K562 (cell line): ENCODE results near the gene KRT80. TPM values are rescaled to one million over a fixed set of nuclear protein-coding genes. Genes with fewer than 3 reads are reported as not detected.
A peak's percentile ranks its signal among the peaks of the same experiment; 100 is the strongest.

Source experiments
- ATAC-seq: fragments of 200-7000 bp; cut with Tn5 transposase; 3 replicates; pipeline ENCODE4 v1.9.1; 2020; ENCODE audit warnings: moderate library complexity
- BruUV-seq: library from RNA; stranded (reverse); fragments of 400-500 nt; replicated peaks from 2 replicates; lab custom pipeline; 2021; lab: Mats Ljungman, UMichigan
- CTCF ChIA-PET: fragments of 300-600 bp; formaldehyde crosslinking; extraction: SDS; loops from one replicate; lab custom pipeline; 2021; ENCODE audit warnings: low intra/inter-chr PET ratio; lab: Yijun Ruan, JAX
- POLR2A ChIA-PET: fragments of 300-600, 350-650 bp; sonication (Branson Sonifier 250); formaldehyde crosslinking; extraction: SDS; loops from one replicate; lab custom pipeline; 2021; ENCODE audit warnings: antibody characterized with exemption, inconsistent platforms; lab: Yijun Ruan, JAX
- DNase-seq, 4 experiments: peaks; one replicate each; pipeline versions ENCODE4 v3.0.0 to v3.0.0-alpha.2; 2011 to 2018; ENCODE audit warnings: low spot score in 3 of 4, mixed read lengths in 3 of 4; ENCODE audit errors: extremely low read depth in 1 of 4
- FAIRE-seq: peaks from 2 replicates; lab custom pipeline; 2011; peaks lifted over from hg19 to GRCh38; lab: Jason Lieb, UNC
- H2AFZ ChIP-seq: 2 replicates; pipeline ENCODE4 v1.6.0; 2011; ENCODE audit warnings: low read depth, low read length, control low read depth, inconsistent platforms
- H3K27ac ChIP-seq: fragments of 200-600 bp; 3 replicates; pipeline ENCODE4 v1.8.0; 2011; ENCODE audit warnings: low read depth, mild to moderate bottlenecking, control low read depth, inconsistent platforms, low read length, moderate library complexity, mixed read lengths; ENCODE audit errors: extremely low read depth
- H3K27me3 ChIP-seq, 2 experiments: fragments of 300-600 bp in 1 of 2; 2 replicates in 1 of 2; 3 replicates in 1 of 2; pipeline versions ENCODE4 v1.6.0 to v1.8.0; 2011; ENCODE audit warnings: inconsistent platforms in 2 of 2, low read length in 2 of 2, mild to moderate bottlenecking in 1 of 2, mixed read lengths in 1 of 2, moderate library complexity in 1 of 2; ENCODE audit not compliant: control insufficient read depth in 2 of 2, insufficient read depth in 2 of 2
- H3K36me3 ChIP-seq: fragments of 300-600 bp; 3 replicates; pipeline ENCODE4 v1.8.0; 2011; ENCODE audit warnings: mild to moderate bottlenecking, low read length, inconsistent platforms; ENCODE audit not compliant: control insufficient read depth, insufficient read depth
- H3K4me1 ChIP-seq, 2 experiments: fragments of 200-600 bp in 1 of 2; replicated peaks in 1 of 2; 2 replicates in 1 of 2; 3 replicates in 1 of 2; pipeline versions ENCODE4 v1.5.1 to v1.8.0; 2011; ENCODE audit warnings: inconsistent platforms in 2 of 2, low read length in 2 of 2, mild to moderate bottlenecking in 1 of 2, mixed read lengths in 1 of 2, moderate library complexity in 1 of 2; ENCODE audit not compliant: control insufficient read depth in 2 of 2, insufficient read depth in 2 of 2
- H3K4me2 ChIP-seq: 2 replicates; pipeline ENCODE4 v1.6.1; 2011; ENCODE audit warnings: low read length, control low read depth, inconsistent platforms, mixed read lengths; ENCODE audit not compliant: insufficient read depth
- H3K4me3 ChIP-seq: fragments of 200-600 bp; sonication (generic), shearing (Covaris generic); 2 replicates; pipeline ENCODE4 v1.5.1; 2016; ENCODE audit warnings: control low read depth, inconsistent platforms
- H3K79me2 ChIP-seq: fragments of 200-600 bp; 3 replicates; pipeline ENCODE4 v1.8.0; 2011; ENCODE audit warnings: low read length, inconsistent platforms; ENCODE audit not compliant: control insufficient read depth, insufficient read depth
- H3K9ac ChIP-seq, 2 experiments: 2 replicates each; pipeline versions ENCODE4 v1.6.0 to v1.6.1; 2011; ENCODE audit warnings: low read depth in 2 of 2, low read length in 2 of 2, control low read depth in 1 of 2, inconsistent platforms in 1 of 2, mild to moderate bottlenecking in 1 of 2, mixed read lengths in 1 of 2; ENCODE audit not compliant: insufficient read depth in 1 of 2
- H3K9me1 ChIP-seq: one replicate; pipeline ENCODE4 v1.6.0; 2011; ENCODE audit warnings: inconsistent platforms, mild to moderate bottlenecking, low read length, moderate library complexity; ENCODE audit not compliant: control insufficient read depth, insufficient read depth
- H3K9me3 ChIP-seq: replicated peaks from 2 replicates; pipeline ENCODE4 v1.5.1; 2011; ENCODE audit warnings: low read depth, low read length, inconsistent platforms; ENCODE audit not compliant: control insufficient read depth, insufficient read depth
- H4K20me1 ChIP-seq: replicated peaks from 2 replicates; pipeline ENCODE4 v1.6.1; 2011; ENCODE audit warnings: low read length, inconsistent platforms, mixed read lengths; ENCODE audit not compliant: control insufficient read depth, insufficient read depth
- EGR1 ChIP-seq: fragments of 450-650 bp; conservative IDR thresholded peaks from 2 replicates; pipeline ENCODE4 v1.6.1; 2017; ENCODE audit warnings: mild to moderate bottlenecking
- EZH2 ChIP-seq: IDR thresholded peaks from 2 replicates; pipeline ENCODE4 v1.6.1; 2012; ENCODE audit warnings: low read depth, mild to moderate bottlenecking, inconsistent platforms, low read length, borderline replicate concordance
- TFAM ChIP-seq: fragments of 250-450 bp; sonication (Bioruptor Pico); conservative IDR thresholded peaks from 2 replicates; pipeline ENCODE4 v1.5.0; 2021; ENCODE audit warnings: mild to moderate bottlenecking, moderate library complexity
- ZC3H4 ChIP-seq: sonication (generic); formaldehyde crosslinking; IDR thresholded peaks from 2 replicates; pipeline ENCODE4 v1.9.0; 2021; ENCODE audit warnings: missing genetic modification reagents, borderline replicate concordance
- ZFP36 ChIP-seq: fragments of 150-350 bp; IDR thresholded peaks from 2 replicates; pipeline ENCODE4 v1.6.1; 2018; ENCODE audit warnings: low read length, low read depth; ENCODE audit not compliant: partially characterized antibody
- ZSCAN29 ChIP-seq: fragments of 450-650 bp; IDR thresholded peaks from 2 replicates; pipeline ENCODE4 v1.6.1; 2017
- WGBS: fragments of 100-300 bp; shearing (Covaris generic); methylation state at CpG from one replicate; pipeline ENCODE4 v1.1.6; 2016; ENCODE audit warnings: low coverage, mixed read lengths; ENCODE audit not compliant: insufficient coverage; ENCODE audit errors: missing lambda C conversion rate; 5-methylcytosine and 5-hydroxymethylcytosine counted together
- in situ Hi-C: fragments of 300-500 bp; cut with MboI; formaldehyde crosslinking; loops from 4 replicates; pipeline ENCODE4 v1.15.0; 2018; ENCODE audit warnings: inconsistent platforms, mixed read lengths
- intact Hi-C: fragments of 100-400 bp; cut with micrococcal nuclease; formaldehyde crosslinking; loops from 2 replicates; pipeline ENCODE4 v1.14.2; 2022
- polyA plus RNA-seq, 8 experiments: library from polyadenylated mRNA; depleted of rRNA in 4 of 8; stranded (reverse) in 5 of 8; unstranded in 3 of 8; fragments of >200 nt; fragmentation: Nextera tagmentation in 2 of 8; fragmentation: Illumina TruSeq in 1 of 8; extraction: Ambion mirVana in 2 of 8; extraction: Trizol in 1 of 8; gene quantifications; 2 replicates each; pipeline versions ENCODE4 v1.2.1 to v1.2.3, GENCODE V29; 2011 to 2014; ENCODE audit warnings: inconsistent platforms in 1 of 8, missing spikeins in 1 of 8
- total RNA-seq, 7 experiments: library from RNA; depleted of rRNA in 6 of 7; stranded (reverse); fragments of >200 nt in 6 of 7; fragmentation: Illumina TruSeq in 2 of 7; extraction: Trizol in 2 of 7; gene quantifications; 2 replicates each; pipeline versions ENCODE4 v1.2.1 to v1.2.3, GENCODE V29; 2011 to 2021; ENCODE audit warnings: low replicate concordance in 1 of 7

KRT80 gene
- total and polyA plus RNA-seq, 9 of the 15 experiments (the other 6 are each of a cell fraction or from before 2014, with no cell fraction given): not detected

DNA sequence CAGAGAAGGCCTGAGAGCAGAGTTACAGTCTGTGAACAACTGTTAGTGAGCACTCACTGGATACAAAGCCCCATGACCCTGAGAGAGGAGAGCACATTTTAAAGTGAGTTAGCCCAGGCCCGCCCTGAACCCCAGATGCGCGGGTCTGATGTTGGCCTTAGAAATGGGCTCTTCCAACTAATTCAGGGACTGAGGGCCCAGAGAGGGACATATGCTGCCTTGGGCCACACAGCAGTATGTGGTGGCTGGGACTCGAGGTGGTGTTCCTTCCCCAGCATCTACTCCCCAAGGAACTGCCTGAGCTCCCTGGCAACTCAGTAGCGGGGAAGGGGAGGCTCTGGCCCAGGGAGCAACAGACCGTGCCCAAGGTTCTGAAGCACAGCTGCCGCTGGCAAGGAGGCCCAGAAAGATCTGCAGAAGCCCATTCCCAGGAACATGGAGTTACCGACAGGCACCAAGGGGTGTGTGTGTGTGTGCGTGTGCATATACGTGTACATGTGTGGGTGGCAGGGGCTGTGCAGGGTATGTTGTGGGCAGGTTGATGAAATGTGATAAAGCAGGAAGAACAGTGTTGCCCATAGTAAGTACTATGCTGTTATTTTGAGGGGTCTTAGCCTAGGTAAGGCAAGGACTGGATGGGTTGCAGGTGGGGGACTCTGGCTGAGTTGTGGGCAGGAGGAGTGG lies 40.5 kb downstream of the KRT80 start:
- H3K4me3 ChIP-seq: no peak overlapping the region
- H3K36me3 ChIP-seq: no peaks in the 10 kb centered on the region
- POLR2A ChIA-PET: interaction anchor here (0.6 kb wide), 1 partner anchor 80 kb away, joined by 3 read pairs; no protein-coding TSS in a partner anchor
- CTCF ChIA-PET: interaction anchor here (1.4 to 1.5 kb wide), 2 partner anchors 383 to 728 kb away, joined by 3 to 5 read pairs; no protein-coding TSS in a partner anchor
- intact Hi-C loops (loop anchor here (10.0 kb wide), 2 partner anchors 214 to 434 kb away; partner anchors contain the start of gene KRT85), in situ Hi-C loops (no loop called here)
- no peak overlapping the region for H2AFZ ChIP-seq
- no peaks in the 10 kb centered on the region for H3K79me2 ChIP-seq
- no peaks in the 10 kb centered on the region for H3K9me3 ChIP-seq
- H3K4me1 ChIP-seq: peaks cover 8 to 31% of the 10 kb centered on the region in 2 experiments; a peak in 4 of 5 replicates
- DNase-seq (no peak), FAIRE-seq (no peak), ATAC-seq (no peak)
- H3K9ac ChIP-seq: peak overlapping the region in 1 of 2 experiments; percentile 71; a peak in 1 of 4 replicates
- no peaks in the 10 kb centered on the region for H4K20me1 ChIP-seq
- no peaks in the 10 kb centered on the region for H3K9me1 ChIP-seq
- WGBS: 53% methylated on average over 10 of the region's 10 CpGs
- BruUV-seq: no TSS peak
- H3K4me2 ChIP-seq: no peak overlapping the region
- TF ChIP-seq ZC3H4 (CRISPR knock-in tag) (no peak), TFAM (no peak), EZH2 (no peak), ZFP36 (peak; percentile 62), ZSCAN29 (no peak), EGR1 (0 out of 2 replicates have a peak, but pooled peaks have one; percentile 13)
- no peaks in the 10 kb centered on the region; a peak in 1 of 5 replicates for H3K27me3 ChIP-seq
- no peak overlapping the region for H3K27ac ChIP-seq
